Esophagus squamous epithelium (tissue), 4 donors: ENCODE measurements around the gene MARCHF5.

Source experiments
- CTCF ChIP-seq, 6 experiments: fragments of 450-650 bp in 4 of 6; fragments of 200-600 bp in 2 of 6; sonication (generic) in 2 of 6; IDR thresholded peaks; one replicate each; pipeline ENCODE4 v1.5.1; 2016 to 2019; ENCODE audit warnings: antibody characterized with exemption in 6 of 6, mild to moderate bottlenecking in 4 of 6, moderate library complexity in 4 of 6
- POLR2A ChIP-seq, 4 donors: fragments of 450-650 bp; IDR thresholded peaks; one replicate each; pipeline ENCODE4 v1.6.1; 2017; ENCODE audit warnings: antibody characterized with exemption in 4 of 4, mild to moderate bottlenecking in 4 of 4, moderate library complexity in 3 of 4

GRCh38 chr10:92387289-92387940 lies 96.4 kb downstream of the MARCHF5 start:
- TF ChIP-seq CTCF (IDR thresholded peaks at IDR 0.05) (no peak), POLR2A (IDR thresholded peaks at IDR 0.05) (no peak)
